GM21367 (cell line): ENCODE results near the gene MIER1.
A peak's percentile ranks its signal among the peaks of the same experiment; 100 is the strongest.
"Not testable (repeated sequence)": the region's sequence is repeated elsewhere in the genome, so short reads cannot be mapped to it uniquely, and the experiment has no call there.

Experiments
- ATAC-seq: cut with Tn5 transposase; IDR thresholded peaks from one replicate; pipeline ENCODE4 v1.9.1; 2021; ENCODE audit not compliant: unreplicated experiment

The MIER1 gene

DNA sequence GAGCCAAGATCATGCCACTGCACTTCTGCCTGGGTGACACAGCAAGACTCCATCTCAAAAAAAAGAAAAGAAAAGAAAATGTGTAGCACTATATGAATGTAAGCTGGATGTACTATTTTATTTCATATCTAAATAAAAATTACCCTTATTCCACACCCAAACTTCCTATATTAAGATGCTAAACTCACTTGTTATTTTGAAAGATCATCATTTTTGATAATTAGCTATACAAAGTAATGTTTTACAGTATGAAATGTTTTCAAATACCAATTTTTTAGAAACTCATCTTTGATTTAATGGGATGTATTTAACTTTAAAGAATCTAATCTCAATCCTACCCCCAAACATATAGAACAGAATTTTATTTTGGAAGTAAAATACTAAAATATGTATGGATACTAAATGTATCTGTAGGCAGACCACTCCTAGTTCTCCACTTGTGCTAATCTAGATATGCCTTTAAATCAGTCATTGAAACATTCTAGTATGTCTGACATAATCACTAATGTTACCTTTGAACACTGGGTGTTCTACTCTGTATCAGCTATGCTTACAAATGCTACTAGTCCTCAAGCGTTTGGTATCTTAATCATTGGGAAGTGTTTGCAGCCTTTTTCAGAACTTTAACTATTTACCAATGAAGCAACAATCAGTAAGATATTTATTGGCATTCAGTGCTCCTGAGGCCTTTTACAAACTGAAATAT, 12.9 kb downstream of the MIER1 start:
- ATAC-seq: no peak

- no peak for ATAC-seq
Observed at GRCh38 chr1:66938613-66939012, 13.8 kb downstream of the MIER1 start.

DNA sequence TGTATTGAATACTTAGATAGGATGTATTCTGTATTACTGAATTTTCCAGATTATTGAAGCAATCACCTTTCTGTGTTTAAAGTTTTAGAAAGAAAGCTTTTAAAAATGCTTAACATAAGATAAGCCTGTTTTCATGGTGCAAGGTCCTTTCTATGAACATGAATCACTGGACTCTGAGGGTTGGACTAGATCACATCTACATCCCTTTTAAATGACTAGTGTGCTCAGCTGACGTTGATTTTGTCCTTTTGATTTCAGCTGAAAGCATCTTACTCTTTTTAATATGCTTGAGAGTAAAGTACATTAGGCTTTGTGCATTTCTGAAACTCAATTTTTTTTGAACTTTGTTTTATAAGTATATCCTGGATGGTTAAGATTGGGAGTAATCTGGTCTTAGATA, 16.2 kb downstream of the MIER1 start:
- no peak for ATAC-seq

DNA sequence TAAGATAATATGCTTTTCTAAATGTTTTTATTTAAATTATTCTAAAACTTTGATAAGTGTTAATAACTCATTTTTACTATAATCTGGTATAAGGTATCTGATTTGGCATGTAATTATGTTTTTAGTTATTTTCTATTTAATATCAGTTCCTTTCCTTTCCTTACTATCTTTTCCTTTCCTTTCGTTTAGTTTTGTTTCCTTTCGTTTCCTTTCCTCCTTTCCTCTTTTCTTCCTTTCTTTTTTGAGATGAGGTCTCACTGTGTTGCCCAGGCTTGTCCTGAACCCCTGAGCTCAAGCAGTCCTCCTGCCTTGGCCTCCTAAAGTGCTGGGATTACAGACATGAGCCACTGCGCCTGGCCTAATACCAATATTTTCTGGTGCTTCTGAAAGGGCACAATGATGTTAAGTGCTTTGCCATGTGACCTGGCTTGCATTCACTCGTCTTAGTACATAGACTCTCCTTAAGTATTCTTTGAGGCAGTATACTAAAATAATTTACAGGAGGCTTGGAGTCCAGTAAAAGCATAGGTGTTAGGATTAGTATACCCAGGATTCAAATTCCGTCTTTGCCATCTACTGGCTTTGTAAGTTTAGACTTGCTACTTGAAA, 18.7 kb downstream of the MIER1 start:
- no peak for ATAC-seq

DNA sequence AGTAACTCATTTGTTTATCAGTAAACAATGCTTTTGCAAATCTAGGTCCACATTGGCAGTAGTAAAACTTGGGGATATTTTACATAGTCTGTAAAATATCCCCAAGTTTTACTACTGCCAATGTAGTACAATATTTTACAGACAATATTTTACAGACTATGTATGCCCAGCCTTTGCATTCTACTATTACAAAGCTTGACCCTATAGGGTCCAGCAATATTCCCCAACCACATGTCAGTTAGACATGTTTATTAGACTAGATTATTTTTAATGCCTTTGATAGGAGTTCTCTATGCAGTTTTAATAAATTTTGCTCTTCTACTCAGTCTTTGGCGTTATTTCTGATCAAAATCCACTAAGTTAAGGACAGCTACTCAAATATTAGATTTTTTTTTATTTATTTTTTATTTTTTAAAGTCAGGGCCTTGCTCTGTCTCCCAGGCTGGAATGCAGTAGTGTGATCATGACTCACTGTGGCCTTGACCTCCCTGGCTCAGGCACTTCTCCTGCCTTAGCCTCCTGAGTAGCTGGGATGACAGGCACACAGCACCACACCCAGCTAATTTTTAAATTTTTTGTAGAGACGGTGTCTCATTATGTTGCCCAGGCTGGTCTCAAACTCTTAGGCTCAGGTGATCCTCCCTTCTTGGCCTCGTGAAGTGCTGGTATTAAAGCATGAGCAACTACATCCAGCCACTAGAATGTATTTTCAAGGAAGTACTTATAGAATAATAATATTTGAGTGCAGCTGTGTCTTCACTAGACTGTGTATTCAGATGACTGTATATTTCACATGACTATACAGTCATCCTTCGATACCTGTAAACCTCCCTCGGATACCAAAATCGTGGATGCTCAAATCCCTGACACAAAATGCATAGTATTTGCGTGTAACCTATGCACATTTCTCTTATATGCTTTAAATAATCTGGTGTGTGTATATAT, 19.8 kb downstream of the MIER1 start:
- ATAC-seq: no peak

- ATAC-seq: no peak
Observed at GRCh38 chr1:66945316-66945715, 20.5 kb downstream of the MIER1 start.

- no peak for ATAC-seq
Observed at GRCh38 chr1:66947267-66947666, 22.5 kb downstream of the MIER1 start.

- no peak for ATAC-seq
Observed at GRCh38 chr1:66951513-66951912, 26.7 kb downstream of the MIER1 start.

GRCh38 chr1:66954208-66954607, 29.4 kb downstream of the MIER1 start:
- ATAC-seq: no peak

DNA sequence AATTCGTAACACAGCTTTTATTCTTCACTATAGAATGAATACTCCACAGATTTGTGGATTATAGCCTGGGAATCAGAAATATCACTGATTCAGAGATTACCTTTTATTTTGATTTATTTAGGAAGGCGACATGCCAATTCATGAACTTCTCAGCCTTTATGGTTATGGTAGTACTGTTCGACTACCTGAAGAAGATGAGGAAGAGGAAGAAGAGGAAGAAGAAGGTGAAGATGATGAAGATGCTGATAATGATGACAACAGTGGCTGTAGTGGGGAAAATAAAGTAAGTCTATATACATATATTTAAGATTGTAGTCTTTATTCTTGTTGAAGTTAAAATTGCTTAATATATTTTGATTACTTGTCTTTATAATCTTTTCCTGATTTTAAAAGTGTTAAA, 33.1 kb downstream of the MIER1 start:
- ATAC-seq: no peak

GRCh38 chr1:66966188-66966873, 41.5 kb downstream of the MIER1 start:
- not testable (repeated sequence) for ATAC-seq

DNA sequence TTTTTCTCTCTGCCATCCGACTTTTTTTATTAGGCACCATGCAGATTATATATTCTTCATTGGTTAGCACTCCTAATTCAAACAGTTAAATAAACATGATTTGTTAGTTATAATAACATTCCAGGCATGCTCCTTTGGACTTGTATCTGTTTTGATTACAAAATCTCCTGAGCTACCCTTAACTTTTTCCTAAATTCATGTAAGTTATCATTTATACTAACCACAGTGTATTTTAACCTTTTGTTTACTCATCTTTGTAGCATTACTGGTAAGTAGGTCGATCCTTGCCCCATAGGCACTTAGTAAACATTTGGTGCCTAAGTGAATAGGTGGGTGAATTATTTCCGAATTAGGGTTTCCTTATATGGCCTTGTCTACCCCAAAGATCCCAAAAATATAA, 43.8 kb downstream of the MIER1 start:
- ATAC-seq: no peak

DNA sequence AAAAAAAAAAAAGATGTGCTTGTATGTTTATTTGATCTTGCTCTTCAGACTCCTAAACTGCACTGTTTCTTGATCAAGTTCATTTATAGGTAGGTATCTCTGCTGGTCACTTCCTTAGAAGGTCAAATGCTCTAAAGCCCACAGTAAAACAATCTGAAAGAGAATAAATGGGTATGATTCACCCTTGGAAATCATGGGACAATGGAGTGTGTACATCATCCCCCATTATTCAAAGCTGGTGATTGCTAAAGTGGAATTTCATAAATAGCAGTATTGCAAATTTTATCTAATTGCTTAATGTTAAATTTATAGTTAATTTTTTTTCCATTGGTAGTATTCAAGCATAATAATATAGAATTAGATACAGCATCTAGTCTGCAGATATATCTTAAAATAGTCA, 53.4 kb downstream of the MIER1 start:
- no peak for ATAC-seq

- ATAC-seq: not testable (repeated sequence)
Observed at GRCh38 chr1:66979621-66980020, 54.8 kb downstream of the MIER1 start.

GRCh38 chr1:66980745-66981367, 56.1 kb downstream of the MIER1 start:
- ATAC-seq: no peak

DNA sequence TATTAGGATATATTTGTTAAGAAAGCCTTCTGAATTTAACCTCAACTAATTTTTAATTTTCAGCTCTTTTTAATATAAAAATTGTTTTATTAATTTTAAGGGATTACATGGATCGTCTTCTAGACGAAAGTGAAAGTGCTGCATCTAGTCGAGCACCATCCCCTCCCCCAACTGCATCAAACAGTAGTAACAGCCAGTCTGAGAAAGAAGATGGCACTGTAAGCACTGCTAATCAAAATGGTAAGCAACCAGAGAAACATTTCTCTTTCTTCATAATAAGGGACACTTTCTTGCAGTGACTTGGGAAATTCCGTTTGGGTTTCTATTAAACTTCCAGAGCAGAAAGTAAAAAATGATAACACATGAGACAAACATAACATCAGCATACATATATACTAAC, 56.9 kb downstream of the MIER1 start:
- ATAC-seq: no peak

DNA sequence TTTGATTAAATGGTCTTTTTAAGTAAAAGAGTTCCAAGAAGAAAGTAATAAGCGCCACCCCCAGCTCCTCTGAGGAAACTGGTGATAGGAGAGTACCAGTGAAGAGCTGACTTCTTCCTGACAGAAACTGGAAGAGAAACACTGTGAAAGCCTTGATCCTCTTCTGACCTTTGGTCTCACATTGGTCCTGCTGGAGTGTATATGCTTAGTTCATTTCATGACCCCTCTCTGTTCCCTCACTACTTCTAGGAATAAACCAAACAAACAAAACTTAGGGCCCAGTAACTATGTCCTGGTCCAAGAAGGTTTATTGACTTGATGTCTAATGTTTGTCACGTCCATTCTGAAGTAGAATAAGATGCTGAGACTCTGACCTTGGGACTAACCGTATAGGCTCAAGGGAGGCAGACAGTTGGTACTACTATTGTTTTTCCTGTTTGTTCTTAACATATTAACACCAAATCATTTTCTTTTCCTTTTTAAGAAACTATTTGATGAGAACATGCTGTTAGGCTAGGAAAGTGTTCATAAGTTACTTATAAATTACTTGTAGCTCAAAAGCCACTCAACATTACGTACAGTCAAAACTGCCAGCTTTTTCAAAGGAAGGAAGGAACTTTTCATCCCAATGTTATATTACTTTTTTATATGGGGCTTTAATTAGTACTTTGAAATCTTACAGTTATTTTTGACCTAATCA, 57.9 kb downstream of the MIER1 start:
- ATAC-seq: no peak

DNA sequence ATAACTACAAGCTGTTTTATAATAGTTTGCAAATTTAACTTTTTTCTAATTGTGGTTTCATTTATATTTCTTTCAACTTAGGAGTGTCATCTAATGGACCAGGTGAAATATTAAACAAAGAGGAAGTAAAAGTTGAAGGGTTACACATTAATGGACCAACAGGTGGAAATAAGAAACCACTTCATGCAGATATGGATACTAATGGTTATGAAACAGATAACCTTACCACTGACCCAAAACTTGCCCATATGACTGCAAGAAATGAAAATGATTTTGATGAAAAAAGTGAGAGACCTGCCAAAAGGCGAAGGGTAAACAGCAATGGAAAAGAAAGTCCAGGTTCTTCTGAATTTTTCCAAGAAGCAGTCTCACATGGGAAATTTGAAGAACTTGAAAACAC, 59.7 kb downstream of the MIER1 start:
- ATAC-seq: peak; percentile 91

- ATAC-seq: no peak
Observed at GRCh38 chr1:66985835-66986234, 61.0 kb downstream of the MIER1 start.

GRCh38 chr1:66993076-66993475, 68.3 kb downstream of the MIER1 start:
- ATAC-seq: no peak
